DMS 273 treated with DMSO at 0.1 percent for 48 hours (cell line): Measurements from ENCODE around the gene APOM.

Experiments used
- DNase-seq: peaks from one replicate; lab custom pipeline; 2025; lab: John Stamatoyannopoulos, UW

The APOM gene

GRCh38 chr6:31658158-31658688 is 2.5 kb downstream of the APOM start:
- DNase-seq, result no peak

- DNase-seq, result no peak
Measured at GRCh38 chr6:31658983-31659648, 3.4 kb downstream of the APOM start.

- no peak for DNase-seq
Measured at GRCh38 chr6:31659649-31660380, 4.1 kb downstream of the APOM start.

GRCh38 chr6:31660381-31661261 is 4.9 kb downstream of the APOM start, which contains the start of gene C6orf47:
Gene C6orf47, minus strand, starts transcription at chr6:31660778. Its CDS starts 831 bp downstream, at chr6:31659947.
- peak; percentile 58 for DNase-seq

GRCh38 chr6:31661262-31662123 is 5.8 kb downstream of the APOM start:
- no peak for DNase-seq

- no peak for DNase-seq
Measured at GRCh38 chr6:31662124-31662723, 6.5 kb downstream of the APOM start.

GRCh38 chr6:31663126-31663960 is 7.6 kb downstream of the APOM start:
- no peak for DNase-seq

GRCh38 chr6:31663961-31664789 is 8.5 kb downstream of the APOM start:
- peak; percentile 29 for DNase-seq

GRCh38 chr6:31664790-31665500 is 9.3 kb downstream of the APOM start, which contains the start of gene GPANK1:
Gene GPANK1, minus strand, starts transcription at chr6:31664997. Its CDS starts 519 bp downstream, at chr6:31664478.
- DNase-seq, result peak; percentile 96

- peak; percentile 94 for DNase-seq
Measured at GRCh38 chr6:31665501-31666336, 10.0 kb downstream of the APOM start, which contains the start of gene CSNK2B. Gene CSNK2B, plus strand, starts transcription at chr6:31666080. Its CDS starts 752 bp downstream, at chr6:31666832.

- DNase-seq, result no peak
Measured at GRCh38 chr6:31666337-31666965, 10.8 kb downstream of the APOM start.

GRCh38 chr6:31669676-31670075 is 14.0 kb downstream of the APOM start, which contains the start of gene LY6G5B:
Gene LY6G5B, plus strand, starts transcription at chr6:31669976. Its CDS starts 975 bp downstream, at chr6:31670951.
- no peak for DNase-seq

GRCh38 chr6:31676322-31676903 is 20.7 kb downstream of the APOM start:
- no peak for DNase-seq

- no peak for DNase-seq
Measured at GRCh38 chr6:31676904-31677303, 21.2 kb downstream of the APOM start.

- DNase-seq, result no peak
Measured at GRCh38 chr6:31677955-31678354, 22.3 kb downstream of the APOM start.
